Heart right ventricle (tissue), 16 donors: ENCODE results near the gene NOP9. TPM values are rescaled to one million over a fixed set of nuclear protein-coding genes. Genes with fewer than 3 reads are reported as not detected.

Experiments
- ATAC-seq, 8 donors: fragments of 200-7000 bp; cut with Tn5 transposase; one replicate each; pipeline ENCODE4 v1.9.1; 2020; ENCODE audit warnings: mild to moderate bottlenecking in 8 of 8, moderate library complexity in 8 of 8, moderate number of reproducible peaks in 1 of 8
- DNase-seq, 2 donors: peaks; one replicate each; pipeline ENCODE4 v3.0.0-alpha.2; 2020
- H3K27ac ChIP-seq, 10 donors: fragments of 200-600 bp; sonication (generic) in 2 of 10; one replicate each; pipeline versions ENCODE4 v1.5.0 to v1.8.0; 2020 to 2022; ENCODE audit warnings: mild to moderate bottlenecking in 3 of 10
- H3K27me3 ChIP-seq, 7 donors: fragments of 200-600 bp; one replicate each; pipeline ENCODE4 v1.8.0; 2021 to 2022; ENCODE audit warnings: mild to moderate bottlenecking in 2 of 7
- H3K36me3 ChIP-seq, 9 donors: fragments of 200-600 bp; sonication (generic) in 1 of 9; one replicate each; pipeline versions ENCODE4 v1.5.0 to v1.8.0; 2020 to 2022; ENCODE audit warnings: mild to moderate bottlenecking in 2 of 9
- H3K4me1 ChIP-seq, 9 donors: fragments of 200-600 bp; sonication (generic) in 1 of 9; one replicate each; pipeline versions ENCODE4 v1.5.0 to v1.8.0; 2020 to 2022; ENCODE audit warnings: mild to moderate bottlenecking in 4 of 9
- H3K4me3 ChIP-seq, 10 donors: fragments of 200-600 bp; sonication (generic) in 2 of 10; one replicate each; pipeline versions ENCODE4 v1.5.0 to v1.8.0; 2020 to 2022; ENCODE audit warnings: mild to moderate bottlenecking in 7 of 10, moderate library complexity in 2 of 10
- H3K9me3 ChIP-seq, 11 donors: fragments of 200-600 bp in 10 of 11; sonication (generic) in 2 of 11; one replicate each; pipeline versions ENCODE4 v1.5.0 to v1.8.0; 2013 to 2022; ENCODE audit warnings: mild to moderate bottlenecking in 2 of 11, control low read depth in 1 of 11, moderate library complexity in 1 of 11
- CTCF ChIP-seq, 9 donors: fragments of 200-600 bp; sonication (generic) in 2 of 9; IDR thresholded peaks; one replicate each; pipeline versions ENCODE4 v1.5.0 to v1.8.0; 2021 to 2022; ENCODE audit warnings: antibody characterized with exemption in 9 of 9, mild to moderate bottlenecking in 5 of 9, moderate library complexity in 1 of 9
- WGBS, 2 donors: extraction: QIAGEN DNeasy Blood & Tissue Kit; methylation state at CpG; one replicate each; pipeline ENCODE4 v1.1.7; 2013; ENCODE audit warnings: inconsistent platforms in 1 of 2; 5-methylcytosine and 5-hydroxymethylcytosine counted together
- intact Hi-C, 10 donors: fragments of 100-400 bp; cut with DNase I; formaldehyde crosslinking; loops; one replicate each; pipeline versions ENCODE4 v1.11.1 to v1.14.2; 2022
- polyA plus RNA-seq, 2 donors: library from polyadenylated mRNA; stranded (reverse); fragments of 200-250 nt; gene quantifications; one replicate each; pipeline ENCODE4 v1.2.3, GENCODE V29; 2013
- total RNA-seq, 10 donors: library from RNA; stranded (reverse); fragmentation: NEBNext Ultra II Directional in 3 of 10; extraction: Animal tissue kit (Norgen Biotek cat#: 25700) in 3 of 10; gene quantifications; one replicate each; pipeline versions ENCODE4 v1.2.1 to v1.2.4, GENCODE V29; 2021 to 2023
- donor health status: Arrhythmogenic right ventricular cardiomyopathy.
- donor health status: ischemic (EF 13 %, LVEDD 7.1; RV severe dilation, severe dysfunction).
- donor health status: healthy with polysubstance abuse.
- donor health status: DM: no; HTN: yes; CAD: no.
- donor health status: DM: no; HTN: no; CAD: no.
- donor health status: ischemic (EF 25% LVEDD 6.9; RV normal size, moderate dysfunction).
- donor health status: ischemic (EF 25% LVEDD 5.7; RV mildly dilated, moderate dysfunction).
- donor health status: healthy.
- donor health status: DM: yes; HTN: yes; CAD: no.
- donor health status: Ischemic cardiomyopathy.
- donor health status: ischemic (EF 35%, LVEDD 5.7; RV mildly dilated, moderate dysfunction).
- donor health status: nonischemic (EF 11% LVEDD 7.7; RV severe dilation, severe dysfunction).
- donor health status: DM: yes; HTN: yes; CAD: no.
- donor health status: PGD.
- donor health status: ischemic (EF 29% LVEDD 5.4; RV normal size, mild dysfunction).
- donor health status: nonischemic (EF 23%, LVEDD 6.1; RV moderate dilation, normal function).

NOP9 gene
- total and polyA plus RNA-seq, 12 donors: 10.7 to 31.9 (median 26.4) TPM

- intact Hi-C loops: no loop called here
- peaks cover 0 to 5% (median 2%) of the 10 kb centered on the region in 9 donors for H3K36me3 ChIP-seq
- ATAC-seq: no peak
- no peak overlapping the region for H3K27ac ChIP-seq
- no peak for DNase-seq
- H3K27me3 ChIP-seq: no peaks in the 10 kb centered on the region
- 64 to 70% methylated on average over 10 to 11 of the region's 11 CpGs for WGBS, 2 donors
- H3K4me3 ChIP-seq: no peak overlapping the region
- H3K9me3 ChIP-seq: no peaks in the 10 kb centered on the region
- no peak for TF ChIP-seq CTCF (IDR thresholded peaks at IDR 0.05)
- H3K4me1 ChIP-seq: peaks cover 0 to 33% (median 6%) of the 10 kb centered on the region in 9 donors
These were observed 15.1 kb upstream of the NOP9 start for GRCh38 chr14:24284501-24285035.

- WGBS, 2 donors: 81 to 85% methylated on average over 4 of the region's 4 CpGs
- intact Hi-C loops: no loop called here
- H3K36me3 ChIP-seq: peaks cover 0 to 13% (median 8%) of the 10 kb centered on the region in 9 donors
- H3K4me1 ChIP-seq: peaks cover 0 to 25% (median 0%) of the 10 kb centered on the region in 9 donors
- no peak overlapping the region for H3K4me3 ChIP-seq
- no peaks in the 10 kb centered on the region for H3K9me3 ChIP-seq
- H3K27me3 ChIP-seq: no peaks in the 10 kb centered on the region
- ATAC-seq (no peak), DNase-seq (no peak)
- no peak for TF ChIP-seq CTCF (IDR thresholded peaks at IDR 0.05)
- no peak overlapping the region for H3K27ac ChIP-seq
These were observed 14.3 kb upstream of the NOP9 start for GRCh38 chr14:24285351-24285750.

GRCh38 chr14:24286996-24287395 is 12.7 kb upstream of the NOP9 start:
- H3K4me1 ChIP-seq: peaks cover 0 to 9% (median 0%) of the 10 kb centered on the region in 9 donors
- no peaks in the 10 kb centered on the region for H3K9me3 ChIP-seq
- peaks cover 0 to 30% (median 18%) of the 10 kb centered on the region in 9 donors for H3K36me3 ChIP-seq
- no peak overlapping the region for H3K4me3 ChIP-seq
- DNase-seq (no peak), ATAC-seq (no peak)
- H3K27ac ChIP-seq: no peak overlapping the region
- WGBS, 2 donors: 96 to 98% methylated on average over 5 of the region's 5 CpGs
- intact Hi-C loops: no loop called here
- H3K27me3 ChIP-seq: no peaks in the 10 kb centered on the region
- TF ChIP-seq CTCF (IDR thresholded peaks at IDR 0.05): no peak

- Histone ChIP-seq H3K4me3 (no peak overlapping the region), H3K27ac (no peak overlapping the region), H3K4me1 (no peaks in the 10 kb centered on the region), H3K36me3 (peaks cover 0 to 57% (median 25%) of the 10 kb centered on the region in 9 donors), H3K9me3 (no peaks in the 10 kb centered on the region), H3K27me3 (no peaks in the 10 kb centered on the region)
- DNase-seq (no peak), ATAC-seq (no peak)
- intact Hi-C loops: no loop called here
- no peak for TF ChIP-seq CTCF (IDR thresholded peaks at IDR 0.05)
- 76 to 85% methylated on average over 6 of the region's 6 CpGs for WGBS, 2 donors
These were observed 9.9 kb upstream of the NOP9 start for GRCh38 chr14:24289649-24290280.
